Stimulated activated CD8-positive, alpha-beta memory T cell treated with anti-CD3 and anti-CD28 coated beads, Interleukin-15, amount 100 ng/mL, for 4 hours (primary cell): ENCODE measurements around the gene PSMB3.
A peak's percentile ranks its signal among the peaks of the same experiment; 100 is the strongest.
"Not testable (repeated sequence)": the region's sequence is repeated elsewhere in the genome, so short reads cannot be mapped to it uniquely, and the experiment has no call there.

Source experiments
- DNase-seq, 2 donors: peaks; one replicate each; pipeline ENCODE4 v3.0.0-alpha.2; 2020; ENCODE audit warnings: low read depth in 2 of 2

Gene PSMB3

DNA sequence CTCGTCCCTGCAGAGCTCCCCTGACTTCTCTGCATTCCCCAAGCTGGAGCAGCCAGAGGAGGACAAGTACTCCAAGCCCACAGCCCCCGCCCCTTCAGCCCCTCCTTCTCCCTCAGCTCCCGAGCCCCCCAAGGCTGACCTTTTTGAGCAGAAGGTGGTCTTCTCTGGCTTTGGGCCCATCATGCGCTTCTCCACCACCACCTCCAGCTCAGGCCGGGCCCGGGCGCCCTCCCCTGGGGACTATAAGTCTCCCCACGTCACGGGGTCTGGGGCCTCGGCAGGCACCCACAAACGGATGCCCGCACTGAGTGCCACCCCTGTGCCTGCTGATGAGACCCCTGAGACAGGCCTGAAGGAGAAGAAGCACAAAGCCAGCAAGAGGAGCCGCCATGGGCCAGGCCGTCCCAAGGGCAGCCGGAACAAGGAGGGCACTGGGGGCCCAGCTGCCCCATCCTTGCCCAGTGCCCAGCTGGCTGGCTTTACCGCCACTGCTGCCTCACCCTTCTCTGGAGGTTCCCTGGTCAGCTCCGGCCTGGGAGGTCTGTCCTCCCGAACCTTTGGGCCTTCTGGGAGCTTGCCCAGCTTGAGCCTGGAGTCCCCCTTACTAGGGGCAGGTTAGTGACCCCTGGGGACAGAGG is 36.1 kb upstream of the PSMB3 start:
- no peak for DNase-seq

DNA sequence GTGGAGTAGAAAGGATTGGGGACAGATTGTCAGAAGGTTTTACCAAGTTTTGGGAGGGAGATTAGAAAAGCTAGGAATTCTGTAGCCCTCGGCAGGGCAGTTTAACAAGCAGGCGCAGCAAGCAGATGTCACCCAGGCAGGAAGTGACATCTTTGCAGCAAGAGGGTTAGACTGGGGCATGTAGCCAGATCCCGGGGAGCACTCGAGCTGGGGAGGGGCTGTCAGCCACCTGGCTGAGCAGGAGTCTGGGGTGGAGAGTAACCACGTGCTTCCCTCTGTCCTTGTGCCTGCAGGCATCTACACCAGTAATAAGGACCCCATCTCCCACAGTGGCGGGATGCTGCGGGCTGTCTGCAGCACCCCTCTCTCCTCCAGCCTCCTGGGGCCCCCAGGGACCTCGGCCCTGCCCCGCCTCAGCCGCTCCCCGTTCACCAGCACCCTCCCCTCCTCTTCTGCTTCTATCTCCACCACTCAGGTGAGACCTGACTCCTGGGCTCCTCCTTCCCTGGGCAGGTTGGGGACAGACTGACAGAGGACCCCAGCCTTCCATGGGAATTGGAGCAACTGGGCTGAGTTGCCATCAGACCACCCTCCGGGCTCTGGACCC is 35.3 kb upstream of the PSMB3 start:
- DNase-seq = no peak

DNA sequence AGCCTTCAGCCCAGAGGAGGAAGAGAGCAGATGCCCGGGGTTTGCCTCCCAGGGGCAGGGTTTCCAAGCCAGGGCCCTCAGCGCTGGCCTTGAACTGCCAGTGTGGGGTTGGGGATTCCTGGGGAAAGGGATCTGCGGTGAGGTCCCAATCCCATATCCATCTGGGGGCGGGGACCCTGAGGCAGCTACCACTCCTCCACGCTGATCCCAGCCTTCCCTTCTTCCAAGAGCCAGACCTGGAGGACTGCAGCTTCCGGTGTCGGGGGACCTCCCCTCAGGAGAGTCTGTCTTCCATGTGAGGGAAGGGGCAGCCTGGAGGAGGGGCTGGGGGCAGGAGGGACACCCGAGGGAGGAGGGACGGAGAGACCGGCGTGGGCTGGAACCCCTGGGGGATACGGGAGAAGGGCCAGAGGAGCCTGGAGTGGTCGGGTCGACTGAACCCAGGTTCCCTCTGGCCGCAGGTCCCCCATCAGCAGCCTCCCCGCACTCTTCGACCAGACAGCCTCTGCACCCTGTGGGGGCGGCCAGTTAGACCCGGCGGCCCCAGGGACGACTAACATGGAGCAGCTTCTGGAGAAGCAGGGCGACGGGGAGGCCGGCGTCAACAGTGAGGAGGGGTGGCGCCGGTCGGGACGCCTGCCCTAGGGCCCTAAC is 33.1 kb upstream of the PSMB3 start:
- no peak for DNase-seq

DNA sequence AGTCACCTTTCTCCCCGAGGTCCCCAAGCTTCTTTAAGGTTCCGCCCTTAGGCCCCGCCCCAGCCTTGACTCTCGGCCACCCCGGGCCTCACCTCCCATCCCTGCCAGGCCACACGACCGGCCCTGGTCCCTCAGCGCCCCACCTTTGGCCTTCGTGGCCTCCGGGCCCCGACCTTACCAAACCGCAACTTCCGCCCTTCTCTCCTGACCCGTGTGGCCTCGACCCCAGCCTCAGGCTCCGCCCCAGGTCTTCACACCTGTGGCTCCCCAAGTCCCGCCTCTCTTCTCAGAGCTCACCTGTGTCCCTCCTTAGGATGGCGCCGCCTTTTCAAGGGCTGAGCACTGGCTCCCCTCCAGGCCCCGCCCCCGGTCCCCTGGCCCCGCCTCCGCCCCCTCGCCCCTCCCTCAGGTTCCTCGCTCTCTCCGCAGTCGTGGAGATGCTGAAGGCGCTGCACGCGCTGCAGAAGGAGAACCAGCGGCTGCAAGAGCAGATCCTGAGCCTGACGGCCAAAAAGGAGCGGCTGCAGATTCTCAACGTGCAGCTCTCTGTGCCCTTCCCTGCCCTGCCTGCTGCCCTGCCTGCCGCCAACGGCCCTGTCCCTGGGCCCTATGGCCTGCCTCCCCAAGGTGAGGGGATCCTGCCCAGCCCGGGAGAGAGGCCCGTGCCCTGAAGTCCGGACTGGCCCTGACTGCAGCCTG is 32.4 kb upstream of the PSMB3 start:
- DNase-seq = no peak

DNA sequence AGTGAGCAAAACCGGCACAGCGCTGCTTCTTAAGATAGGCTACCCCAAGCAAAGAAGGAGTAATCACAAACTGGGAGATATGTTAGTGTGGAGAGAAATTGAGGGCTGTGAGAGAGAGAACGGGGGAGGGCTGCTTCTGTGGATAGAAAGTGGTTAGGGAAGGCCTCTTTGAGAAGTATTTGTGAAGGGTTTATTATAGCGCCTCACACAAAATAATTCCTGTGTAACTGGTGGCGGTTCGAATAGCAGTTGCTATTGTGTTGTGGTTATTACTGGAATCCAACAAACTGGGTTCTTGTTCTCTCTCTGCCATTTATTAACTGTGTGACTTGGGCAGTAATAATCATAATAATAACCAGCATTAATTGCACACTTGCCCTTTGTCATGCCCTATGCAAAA is 31.6 kb upstream of the PSMB3 start:
- no peak for DNase-seq

DNA sequence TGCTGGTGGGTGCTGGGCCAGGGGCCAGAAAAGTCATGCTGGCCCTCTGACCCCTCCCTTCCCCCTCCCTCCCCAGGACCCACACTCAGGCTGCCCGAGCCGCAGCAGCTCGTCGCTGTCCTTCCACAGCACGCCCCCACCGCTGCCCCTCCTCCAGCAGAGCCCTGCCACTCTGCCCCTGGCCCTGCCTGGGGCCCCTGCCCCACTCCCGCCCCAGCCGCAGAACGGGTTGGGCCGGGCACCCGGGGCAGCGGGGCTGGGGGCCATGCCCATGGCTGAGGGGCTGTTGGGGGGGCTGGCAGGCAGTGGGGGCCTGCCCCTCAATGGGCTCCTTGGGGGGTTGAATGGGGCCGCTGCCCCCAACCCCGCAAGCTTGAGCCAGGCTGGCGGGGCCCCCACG is 30.7 kb upstream of the PSMB3 start:
- DNase-seq = no peak

DNA sequence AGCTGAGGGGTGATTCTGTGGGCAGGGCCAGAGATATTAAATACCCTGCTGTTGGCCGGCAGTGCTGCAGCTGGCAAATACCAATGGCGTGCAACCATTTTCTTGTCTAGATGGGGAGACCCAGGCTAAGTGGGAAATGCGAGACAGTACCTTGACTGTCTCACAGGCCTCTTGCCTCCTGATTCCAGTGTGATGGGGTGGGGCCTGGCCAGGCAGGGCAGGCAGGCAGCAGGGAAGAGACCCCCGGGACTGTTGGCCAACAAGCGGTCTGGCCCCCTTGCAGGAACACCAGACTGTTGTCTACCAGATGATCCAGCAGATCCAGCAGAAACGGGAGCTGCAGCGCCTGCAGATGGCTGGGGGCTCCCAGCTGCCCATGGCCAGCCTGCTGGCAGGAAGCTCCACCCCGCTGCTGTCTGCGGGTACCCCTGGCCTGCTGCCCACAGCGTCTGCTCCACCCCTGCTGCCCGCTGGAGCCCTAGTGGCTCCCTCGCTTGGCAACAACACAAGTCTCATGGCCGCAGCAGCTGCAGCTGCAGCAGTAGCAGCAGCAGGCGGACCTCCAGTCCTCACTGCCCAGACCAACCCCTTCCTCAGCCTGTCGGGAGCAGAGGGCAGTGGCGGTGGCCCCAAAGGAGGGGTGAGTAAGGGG is 28.1 kb upstream of the PSMB3 start:
- no peak for DNase-seq

DNA sequence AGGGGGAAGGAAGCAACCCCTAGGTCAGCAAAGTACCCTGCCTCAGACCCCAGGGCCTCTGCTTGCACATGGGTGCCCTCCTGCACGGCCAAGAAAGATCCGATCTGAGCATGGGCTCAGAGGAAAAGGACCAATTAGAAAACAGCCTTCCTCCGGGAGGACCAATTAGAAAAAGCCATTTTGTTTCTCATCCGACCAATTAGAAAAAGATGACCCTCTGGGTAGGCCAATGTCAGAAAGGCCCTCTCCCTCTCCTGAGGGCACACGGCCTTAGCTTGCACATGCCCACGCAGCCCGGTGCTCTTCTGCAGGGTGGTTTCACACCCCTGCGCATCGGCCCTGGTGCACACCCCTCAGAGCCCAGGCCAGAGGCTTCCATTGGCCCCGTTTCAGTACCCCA is 27.5 kb upstream of the PSMB3 start:
- no peak for DNase-seq

DNA sequence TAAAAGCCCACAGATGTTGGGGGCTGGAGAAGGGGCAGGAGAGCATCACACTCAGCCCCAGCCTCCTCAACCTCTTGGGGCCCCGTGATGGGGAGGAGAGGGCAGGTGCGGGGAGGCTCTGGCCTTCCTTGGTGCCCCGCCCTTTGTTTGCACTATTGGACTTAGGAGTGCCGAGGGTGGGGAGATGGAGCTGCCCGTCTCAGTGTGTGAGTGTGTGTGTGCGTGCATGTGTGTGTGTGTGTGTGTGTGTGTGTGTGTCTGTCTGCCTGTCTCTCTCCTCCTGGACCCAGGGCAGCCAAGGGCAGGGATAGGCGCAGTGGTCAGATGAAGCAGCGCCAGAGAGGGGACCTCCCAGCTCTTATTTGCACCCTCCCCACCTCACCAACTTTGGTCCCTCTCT is 26.4 kb upstream of the PSMB3 start:
- not testable (repeated sequence) for DNase-seq

DNA sequence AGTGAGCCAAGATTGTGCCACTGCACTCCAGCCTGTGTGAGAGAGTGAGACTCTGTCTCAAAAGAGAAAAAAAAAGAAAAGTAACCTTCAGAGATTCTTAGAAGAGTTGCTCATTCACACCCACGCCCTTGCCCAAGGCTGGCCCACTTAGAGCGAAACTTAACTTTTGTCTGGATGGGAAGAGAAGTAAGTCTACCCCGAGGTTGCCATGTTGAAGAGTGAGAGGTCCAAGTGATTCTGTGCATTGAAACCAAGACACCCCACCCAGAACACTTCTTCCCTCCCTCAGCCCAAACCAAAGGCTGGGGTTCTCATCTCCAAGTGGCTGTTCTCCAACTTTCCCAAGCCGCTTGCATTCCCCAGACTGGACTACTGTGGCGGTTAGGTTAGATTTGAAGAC is 24.8 kb upstream of the PSMB3 start:
- DNase-seq = peak; percentile 61 to 79

DNA sequence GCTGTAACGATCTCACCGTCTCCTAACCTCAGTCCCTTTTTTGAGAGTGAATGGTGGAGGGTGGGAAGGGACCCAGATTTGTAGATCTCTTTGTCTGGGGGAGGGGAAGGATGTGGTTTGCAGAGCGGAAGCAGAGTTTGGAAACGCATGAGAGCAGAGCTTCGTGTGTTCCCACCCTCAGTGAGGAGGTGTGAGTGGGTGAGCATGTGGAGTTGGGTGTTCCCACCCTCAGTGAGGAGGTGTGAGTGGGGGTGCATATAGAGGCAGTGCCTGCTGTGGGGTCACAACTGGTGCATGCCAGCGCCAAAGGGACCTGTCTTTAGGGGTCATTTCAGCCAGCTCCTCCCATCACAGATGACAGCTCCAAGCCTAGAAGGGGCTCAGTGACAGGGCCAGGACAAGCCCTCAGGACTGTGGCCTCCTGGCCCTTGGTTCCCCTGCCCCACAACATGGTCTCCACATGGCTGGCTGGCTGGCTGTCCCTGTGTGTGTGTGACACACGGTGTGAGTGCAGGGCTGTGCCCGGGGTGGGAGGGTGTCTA is 24.2 kb upstream of the PSMB3 start:
- peak; percentile 56 to 75 for DNase-seq

DNA sequence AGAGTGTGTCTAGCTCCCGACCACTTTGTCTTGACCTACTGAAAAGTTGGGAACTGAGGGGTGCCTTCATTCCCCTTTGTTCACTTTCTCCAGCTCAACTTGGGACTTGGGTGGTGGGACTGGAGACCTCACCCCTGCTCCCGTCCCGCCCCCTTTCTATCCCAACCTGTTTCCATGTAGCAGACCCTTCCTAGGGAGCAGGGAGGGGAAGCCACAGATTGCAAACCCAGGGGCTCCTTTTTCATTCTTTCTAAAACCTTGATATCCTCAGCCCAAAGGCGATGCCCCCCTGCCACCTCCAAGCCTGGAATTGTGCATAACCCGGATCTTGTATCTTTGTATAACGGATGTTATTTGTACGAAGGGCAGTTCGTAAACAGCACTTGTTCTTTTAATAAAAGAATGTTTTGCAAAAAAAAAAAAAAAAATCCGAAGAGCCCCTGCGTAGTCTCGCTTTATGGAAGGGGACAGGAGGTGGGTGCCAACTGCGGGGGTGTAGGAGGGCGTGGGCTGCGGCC is 23.1 kb upstream of the PSMB3 start:
- DNase-seq = no peak

DNA sequence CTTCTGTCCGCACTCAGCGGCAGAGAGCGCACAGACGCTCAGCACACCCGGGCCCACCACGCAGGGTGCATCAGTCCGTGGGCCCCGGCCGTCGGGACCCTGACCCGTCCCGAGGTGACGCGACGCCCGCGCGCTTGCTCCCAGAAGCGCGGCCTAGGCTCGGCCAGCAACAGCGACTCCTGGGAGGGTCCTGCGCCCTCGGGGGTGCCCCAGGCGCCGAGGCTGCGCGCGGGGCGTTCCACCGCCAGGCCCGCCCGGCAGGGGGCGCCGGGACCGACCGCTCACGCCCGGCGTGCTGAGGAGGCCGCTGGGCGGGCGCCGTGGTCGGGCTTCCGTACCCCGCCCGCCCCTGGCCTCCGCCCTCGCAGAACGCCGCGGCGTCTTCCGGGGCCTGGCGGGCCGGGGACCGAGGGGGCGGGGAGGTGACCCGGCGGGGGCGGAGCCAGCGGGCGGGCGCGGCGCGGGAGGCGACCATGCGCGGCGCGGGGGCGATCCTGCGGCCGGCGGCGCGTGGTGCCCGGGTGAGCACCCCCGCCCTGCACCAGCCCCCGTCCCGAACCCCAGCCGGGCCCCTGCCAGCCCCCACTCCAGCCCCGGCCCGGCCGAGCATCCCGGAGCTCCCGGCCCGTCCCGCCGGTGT is 22.5 kb upstream of the PSMB3 start, which contains the start of gene CISD3:
Gene CISD3, plus strand, starts transcription at position 456 of the 640 bp plus-strand sequence. Its CDS starts 18 bp downstream, at position 474.
- DNase-seq = peak; percentile 70 to 82

DNA sequence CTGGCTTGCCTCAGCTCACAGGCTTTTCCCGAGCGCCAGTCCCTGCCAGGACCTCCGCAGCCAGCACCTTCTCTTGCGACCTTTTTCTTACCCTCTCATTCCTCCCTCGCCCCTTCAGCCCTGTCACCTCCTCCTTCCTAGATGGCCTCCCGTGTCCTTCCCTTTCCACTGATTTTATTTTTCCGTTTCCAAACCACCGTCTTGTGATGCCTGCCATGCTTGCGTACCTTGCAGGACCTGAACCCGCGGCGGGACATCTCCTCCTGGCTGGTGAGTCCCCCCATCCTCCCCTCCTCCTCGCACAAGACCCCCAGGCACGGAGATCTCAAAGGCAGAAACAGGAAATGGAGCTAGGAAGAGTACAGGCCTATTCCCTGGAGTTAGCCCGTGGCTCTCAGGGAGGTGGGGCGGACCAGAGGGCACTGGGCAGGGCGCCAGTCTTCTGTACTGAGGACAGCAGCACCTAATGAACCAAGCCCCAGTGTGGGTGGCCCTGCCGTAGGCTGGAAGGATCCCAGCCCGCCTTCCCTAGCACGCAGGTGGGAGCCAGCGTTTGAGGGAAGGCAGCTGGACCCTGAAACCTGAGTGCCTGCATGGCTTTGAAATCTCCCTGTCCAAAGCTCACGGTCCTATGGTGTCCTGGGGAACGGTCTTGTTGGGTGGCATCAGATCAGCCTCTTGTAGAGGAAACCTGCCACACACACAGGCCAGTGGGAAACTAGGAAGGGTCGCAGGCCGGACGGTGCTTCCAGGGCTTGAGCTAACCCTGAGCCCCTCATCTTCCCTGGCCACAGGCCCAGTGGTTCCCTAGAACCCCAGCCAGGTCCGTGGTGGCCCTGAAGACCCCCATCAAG is 21.8 kb upstream of the PSMB3 start:
- DNase-seq = no peak

DNA sequence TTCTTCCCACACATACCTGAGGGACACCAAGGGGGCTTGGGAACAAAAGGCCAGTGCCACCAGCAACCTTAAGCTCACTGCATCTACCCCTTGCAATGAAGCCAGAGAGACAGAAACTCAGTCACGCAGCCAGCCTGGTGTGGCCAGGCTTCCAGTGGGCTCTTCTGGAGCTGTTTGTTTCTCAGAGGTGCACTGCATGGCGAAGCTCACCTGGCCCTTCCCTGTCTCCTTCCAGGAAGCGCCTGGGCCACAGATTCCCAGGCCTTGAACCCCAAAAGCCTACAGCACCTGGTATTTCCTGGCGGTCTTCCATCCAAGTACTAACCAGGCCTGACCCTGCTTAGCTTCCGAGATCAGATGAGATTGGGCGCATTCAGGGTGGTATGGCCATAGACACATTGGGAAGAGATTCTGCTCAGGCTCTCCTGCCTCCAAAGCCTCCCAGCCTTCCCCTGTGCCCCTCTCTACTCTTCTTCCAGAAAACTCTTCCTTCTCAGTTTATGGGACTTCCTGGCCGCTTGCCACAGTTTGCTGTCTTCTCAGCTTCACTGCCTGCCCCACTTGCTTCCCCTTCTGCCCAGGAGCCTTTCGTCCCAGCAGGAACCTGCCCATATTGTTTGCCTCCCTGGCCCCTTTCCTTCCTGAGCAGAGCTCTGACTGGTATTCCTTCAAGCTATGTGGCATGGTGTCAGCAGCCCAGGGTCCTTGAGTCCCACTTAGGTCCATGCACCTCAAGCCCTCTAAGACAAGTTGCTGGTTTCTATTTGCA is 20.8 kb upstream of the PSMB3 start:
- DNase-seq = no peak

DNA sequence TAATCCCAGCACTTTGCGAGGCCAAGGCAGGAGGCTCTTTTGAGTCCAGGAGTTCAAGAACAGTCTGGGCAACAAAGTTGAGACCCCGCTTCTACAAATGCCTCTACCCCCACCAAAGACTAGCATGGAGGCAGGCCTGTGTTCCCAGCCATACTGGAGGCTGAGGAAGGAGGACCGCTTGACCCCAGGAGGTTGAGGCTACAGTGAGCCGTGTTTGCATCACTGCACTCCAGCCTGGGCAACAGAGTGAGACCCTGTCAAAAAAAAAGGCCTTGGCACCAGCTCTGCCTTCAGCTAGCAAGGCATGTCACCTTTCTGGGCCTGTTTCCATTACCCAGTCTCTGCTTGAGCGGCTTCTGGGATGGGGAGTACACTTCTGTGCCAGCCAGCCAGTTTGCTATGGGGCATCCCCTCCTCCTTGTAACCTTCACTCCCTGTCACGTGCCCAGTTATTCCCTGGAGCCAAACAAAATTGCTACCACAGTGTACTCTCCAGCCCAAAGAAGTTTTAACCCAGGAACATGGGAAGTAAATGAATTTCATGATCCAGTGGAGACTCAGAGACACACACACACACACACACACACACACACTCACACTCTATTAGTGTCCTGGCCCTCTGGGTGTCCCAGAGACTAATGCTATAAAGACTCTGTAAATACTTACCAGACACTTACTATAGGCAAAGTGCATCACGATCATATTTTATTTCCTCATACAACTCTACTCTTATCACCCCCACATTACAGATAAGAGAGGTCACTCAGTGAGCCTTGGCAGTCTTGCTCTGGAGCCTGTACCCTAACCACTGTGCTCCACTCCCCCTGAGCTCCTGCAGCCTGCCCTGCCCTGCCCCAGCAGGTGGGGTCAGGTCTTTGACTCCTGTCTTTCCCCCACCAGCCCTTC is 19.9 kb upstream of the PSMB3 start:
- no peak for DNase-seq

DNA sequence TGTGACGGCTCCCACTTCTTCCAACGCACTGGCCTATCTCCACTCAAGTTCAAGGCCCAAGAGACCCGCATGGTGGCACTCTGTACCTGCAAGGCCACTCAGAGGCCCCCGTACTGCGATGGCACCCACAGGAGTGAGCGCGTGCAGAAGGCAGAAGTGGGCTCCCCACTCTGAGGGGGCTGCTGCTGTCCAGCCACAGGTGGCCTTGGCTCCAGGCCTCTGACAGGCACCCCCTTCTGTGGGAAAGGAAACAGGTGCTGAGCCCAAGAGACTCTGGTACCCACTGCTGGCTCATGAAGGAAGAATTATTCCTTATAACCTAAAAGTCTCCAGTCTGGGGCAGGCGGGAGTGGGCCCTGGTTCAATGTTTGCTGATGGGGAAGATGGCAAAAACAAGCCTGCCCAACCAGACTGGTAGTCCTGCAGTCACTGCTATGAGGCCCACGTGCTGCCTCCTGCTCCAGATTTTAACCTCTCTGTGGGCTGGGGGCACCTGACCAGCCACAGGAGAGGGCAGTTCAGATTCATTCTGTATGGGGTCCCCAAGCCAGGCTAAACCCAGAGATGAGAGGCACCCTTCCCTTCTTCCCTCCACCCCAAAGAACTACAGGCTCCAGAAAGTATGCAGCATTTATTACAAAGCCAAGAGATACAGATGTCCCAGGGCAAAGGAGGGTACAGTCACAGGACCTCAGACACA is 19.1 kb upstream of the PSMB3 start:
- DNase-seq = no peak
